HAP-1 (cell line): ENCODE measurements around the gene NCDN.
A peak's percentile ranks its signal among the peaks of the same experiment; 100 is the strongest.

Source experiments
- DNase-seq, 2 experiments: peaks; one replicate each; pipeline ENCODE4 v3.0.0-alpha.2; 2016 to 2020; ENCODE audit warnings: low spot score in 2 of 2
- H3K27me3 ChIP-seq: fragments of 250-450 bp; sonication (Bioruptor Pico); 2 replicates; pipeline ENCODE4 v1.5.1; 2020; ENCODE audit warnings: low read depth, mild to moderate bottlenecking, moderate library complexity
- H3K36me3 ChIP-seq: fragments of 250-450 bp; sonication (Bioruptor Pico); replicated peaks from 2 replicates; pipeline ENCODE4 v1.5.1; 2020; ENCODE audit warnings: mild to moderate bottlenecking
- H3K4me1 ChIP-seq: fragments of 250-450 bp; sonication (Bioruptor Pico); 2 replicates; pipeline ENCODE4 v1.5.1; 2020; ENCODE audit warnings: mild to moderate bottlenecking
- H3K4me3 ChIP-seq: fragments of 250-450 bp; sonication (Bioruptor Pico); 2 replicates; pipeline ENCODE4 v1.5.1; 2020; ENCODE audit warnings: mild to moderate bottlenecking, moderate library complexity
- H3K9me3 ChIP-seq: fragments of 250-450 bp; sonication (Bioruptor Pico); 2 replicates; pipeline ENCODE4 v1.5.1; 2020; ENCODE audit warnings: mild to moderate bottlenecking, moderate library complexity
- in situ Hi-C: fragments of 300-500 bp; cut with MboI; formaldehyde crosslinking; loops from 3 replicates; pipeline ENCODE4 v1.14.3; 2020; ENCODE audit warnings: low sequenced_read_pairs, inconsistent platforms, mixed read lengths

NCDN gene

DNA sequence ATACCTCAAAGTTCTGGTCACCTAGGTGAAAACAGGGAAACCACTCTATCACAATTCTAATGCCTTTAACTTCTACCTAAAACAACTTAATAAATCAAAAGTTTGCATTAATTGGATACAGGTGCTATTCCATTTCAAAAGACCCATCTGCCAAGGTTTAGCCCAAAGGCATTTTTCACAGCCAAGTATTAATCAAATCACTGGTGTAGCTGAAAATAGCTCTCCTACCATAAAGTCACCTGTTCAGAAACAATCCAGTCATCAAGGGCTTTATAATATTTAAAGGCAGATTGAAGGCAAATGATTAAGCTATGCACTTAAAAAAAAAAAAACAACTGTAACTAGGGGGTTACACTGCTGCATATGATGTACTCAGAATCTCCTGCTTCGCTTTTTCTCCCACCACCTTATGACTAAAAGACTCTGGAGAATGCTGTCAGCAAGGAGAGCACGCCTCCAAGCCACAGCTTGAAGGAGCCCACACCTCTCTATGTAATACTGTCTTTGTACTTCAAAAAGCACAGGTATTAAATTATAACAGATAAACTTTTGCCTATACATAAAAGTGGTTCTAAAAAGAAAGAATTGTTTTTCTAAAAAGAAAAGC, 20.9 kb upstream of the NCDN start:
- H3K27me3 ChIP-seq: no peaks in the 10 kb centered on the region
- peaks cover 13% of the 10 kb centered on the region for H3K36me3 ChIP-seq
- in situ Hi-C loops: no loop called here
- no peak overlapping the region for H3K4me3 ChIP-seq
- H3K4me1 ChIP-seq: no peaks in the 10 kb centered on the region
- DNase-seq: no peak
- no peaks in the 10 kb centered on the region; the same call in 1 of the 2 replicates for H3K9me3 ChIP-seq

DNA sequence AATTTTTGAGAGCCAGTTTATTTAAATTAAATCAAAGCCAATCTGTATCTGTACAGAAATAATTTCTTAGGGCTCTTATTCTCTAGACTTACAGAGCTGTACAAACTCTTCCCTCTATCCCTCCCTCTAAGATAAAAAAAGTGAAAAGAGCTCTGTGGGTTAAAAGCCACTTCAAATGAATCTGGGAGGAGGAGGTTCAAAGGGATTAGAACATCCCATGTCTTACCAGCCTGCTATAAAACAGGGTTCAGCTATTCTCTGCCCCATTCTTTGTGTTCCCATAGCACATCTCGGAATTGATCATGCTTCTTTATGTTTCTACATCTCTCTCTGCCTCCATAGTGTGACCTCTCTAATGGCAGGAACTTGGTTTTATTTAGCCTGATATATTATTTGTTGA, 19.8 kb upstream of the NCDN start:
- H3K4me1 ChIP-seq: peaks cover 6% of the 10 kb centered on the region
- in situ Hi-C loops: no loop called here

DNA sequence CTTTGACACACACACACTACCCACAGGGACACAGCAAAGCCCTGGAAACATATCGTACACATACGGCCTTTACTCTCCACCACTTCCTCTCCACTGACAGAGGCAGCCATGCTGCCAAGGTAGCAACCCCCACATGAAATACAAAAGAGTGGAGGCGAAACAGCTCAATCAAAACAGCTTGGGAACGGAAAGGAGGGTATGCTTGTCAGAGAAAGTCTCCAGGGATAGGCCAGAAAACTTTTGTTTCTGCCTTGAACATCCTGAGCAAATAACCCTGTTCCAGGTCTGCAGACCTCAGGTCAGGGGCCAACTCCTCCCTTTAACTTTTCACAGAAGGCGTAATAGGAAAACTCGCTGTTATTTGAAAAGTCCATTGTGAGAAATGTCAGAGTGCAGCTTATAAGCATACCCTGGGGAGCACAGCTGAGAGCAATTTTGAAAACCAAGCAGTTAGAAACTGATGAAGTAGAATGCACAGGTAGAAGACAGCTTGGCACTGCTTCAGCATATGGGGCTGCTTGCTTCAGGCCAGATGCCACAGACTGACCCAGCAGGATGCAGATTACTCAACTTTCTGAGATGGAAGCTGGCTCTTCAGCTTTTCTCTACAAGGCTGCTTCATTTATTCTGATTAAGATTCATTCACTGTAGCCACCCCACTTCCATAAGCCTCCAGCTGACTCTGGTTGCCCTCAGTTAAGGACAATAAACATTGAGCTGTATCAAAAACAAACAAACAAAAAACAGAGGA, 18.4 kb upstream of the NCDN start:
- H3K9me3 ChIP-seq: no peaks in the 10 kb centered on the region
- no peaks in the 10 kb centered on the region for H3K27me3 ChIP-seq
- DNase-seq: no peak
- H3K4me1 ChIP-seq: peaks cover 11% of the 10 kb centered on the region
- H3K36me3 ChIP-seq: peaks cover 11% of the 10 kb centered on the region
- H3K4me3 ChIP-seq: no peak overlapping the region
- in situ Hi-C loops: no loop called here

More for the DNA sequence above, 19.8 kb upstream of the NCDN start:
- H3K36me3 ChIP-seq: peaks cover 15% of the 10 kb centered on the region
- no peaks in the 10 kb centered on the region for H3K27me3 ChIP-seq
- H3K4me3 ChIP-seq: no peak overlapping the region
- H3K9me3 ChIP-seq: no peaks in the 10 kb centered on the region
- no peak for DNase-seq

DNA sequence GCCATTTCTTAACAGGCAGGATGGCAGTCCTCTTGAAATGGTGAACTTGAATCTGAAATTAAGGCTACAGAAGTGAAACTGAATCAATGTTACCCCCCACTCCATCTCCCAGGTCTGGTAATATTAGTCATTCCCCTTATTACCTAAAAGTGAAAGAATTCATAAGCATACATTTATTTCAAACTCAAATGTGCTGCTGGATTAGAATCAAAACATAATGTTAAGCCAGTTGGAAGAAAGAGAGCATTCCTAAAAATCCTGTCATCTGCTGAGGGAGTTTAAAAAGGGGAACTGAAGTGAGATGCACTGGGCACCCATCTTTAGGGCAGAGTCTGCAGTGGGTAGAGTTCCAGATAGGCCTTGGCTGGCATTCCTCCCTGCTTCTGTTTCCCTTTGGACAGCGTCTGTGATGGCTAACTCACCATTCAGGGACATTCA, 17.8 kb upstream of the NCDN start:
- no peak overlapping the region for H3K4me3 ChIP-seq
- H3K9me3 ChIP-seq: no peaks in the 10 kb centered on the region
- in situ Hi-C loops: no loop called here
- no peak for DNase-seq
- H3K36me3 ChIP-seq: peaks cover 11% of the 10 kb centered on the region
- H3K27me3 ChIP-seq: no peaks in the 10 kb centered on the region
- H3K4me1 ChIP-seq: peaks cover 11% of the 10 kb centered on the region

DNA sequence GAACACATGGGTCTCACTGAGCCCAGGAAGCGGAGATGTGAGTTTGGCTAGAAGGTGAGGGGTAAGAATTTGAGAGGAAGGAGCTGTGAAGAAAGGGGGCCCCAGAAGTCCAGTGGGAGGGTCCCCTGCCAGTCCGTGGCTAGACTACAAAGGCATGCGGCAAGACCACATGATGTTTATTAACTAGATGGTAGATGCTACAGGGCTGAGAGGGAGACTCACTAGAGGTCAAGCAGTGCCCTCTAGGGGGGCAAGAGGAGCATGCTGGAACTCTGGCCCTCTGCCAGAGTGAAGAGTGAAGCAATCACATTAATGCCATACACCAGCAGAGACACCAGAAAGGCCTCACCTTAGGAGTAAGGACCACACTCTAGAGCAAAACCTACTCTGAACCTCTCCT, 12.6 kb upstream of the NCDN start:
- H3K9me3 ChIP-seq: no peaks in the 10 kb centered on the region
- H3K27me3 ChIP-seq: no peaks in the 10 kb centered on the region
- H3K4me1 ChIP-seq: peaks cover 11% of the 10 kb centered on the region
- H3K4me3 ChIP-seq: no peak overlapping the region
- peaks cover 41% of the 10 kb centered on the region for H3K36me3 ChIP-seq
- in situ Hi-C loops: no loop called here
- DNase-seq: peak; percentile 32 to 61

DNA sequence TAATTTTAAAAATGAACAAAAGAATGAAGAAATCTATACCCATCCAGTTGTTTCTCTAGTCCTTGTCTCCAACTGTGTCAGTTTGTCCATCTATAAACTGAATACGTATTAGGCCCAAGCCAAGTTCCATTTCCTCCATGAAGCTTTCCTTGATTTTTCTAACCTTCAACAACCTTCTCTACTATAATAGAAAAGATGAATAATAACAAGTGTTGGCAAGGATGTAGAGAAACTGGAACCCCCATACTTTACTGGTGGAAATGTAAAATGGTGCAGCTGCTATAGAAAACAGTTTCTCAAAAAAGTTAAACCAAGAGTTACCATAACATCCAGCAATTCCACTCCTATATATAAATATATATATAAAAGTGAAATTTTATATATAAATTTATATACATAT, 11.0 kb upstream of the NCDN start:
- DNase-seq: no peak
- H3K4me1 ChIP-seq: peaks cover 11% of the 10 kb centered on the region
- in situ Hi-C loops: no loop called here
- H3K27me3 ChIP-seq: no peaks in the 10 kb centered on the region
- H3K9me3 ChIP-seq: no peaks in the 10 kb centered on the region
- no peak overlapping the region for H3K4me3 ChIP-seq
- H3K36me3 ChIP-seq: peaks cover 43% of the 10 kb centered on the region

DNA sequence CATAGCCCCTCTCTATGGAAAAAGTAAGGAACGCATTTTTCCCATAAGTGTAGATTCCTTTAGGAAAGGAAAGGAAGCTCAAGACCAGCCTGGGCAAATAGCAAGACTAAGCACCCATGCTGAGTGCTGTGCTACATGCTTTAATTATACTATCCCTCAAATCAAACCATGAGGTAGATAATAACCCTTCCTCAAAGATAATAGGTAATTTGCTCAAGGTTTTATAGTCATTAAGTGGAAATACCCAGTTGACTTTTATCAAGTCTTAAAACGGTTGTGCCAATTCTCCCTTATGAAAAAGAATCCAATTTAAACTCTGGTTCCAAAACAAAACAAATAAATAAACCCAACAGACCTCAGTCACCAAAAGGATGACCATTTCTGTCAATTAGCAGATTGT, 3.7 kb upstream of the NCDN start:
- Histone ChIP-seq H3K36me3 (peaks cover 33% of the 10 kb centered on the region), H3K27me3 (no peaks in the 10 kb centered on the region), H3K4me1 (peaks cover 31% of the 10 kb centered on the region), H3K9me3 (no peaks in the 10 kb centered on the region), H3K4me3 (no peak overlapping the region)
- in situ Hi-C loops: no loop called here
- no peak for DNase-seq

DNA sequence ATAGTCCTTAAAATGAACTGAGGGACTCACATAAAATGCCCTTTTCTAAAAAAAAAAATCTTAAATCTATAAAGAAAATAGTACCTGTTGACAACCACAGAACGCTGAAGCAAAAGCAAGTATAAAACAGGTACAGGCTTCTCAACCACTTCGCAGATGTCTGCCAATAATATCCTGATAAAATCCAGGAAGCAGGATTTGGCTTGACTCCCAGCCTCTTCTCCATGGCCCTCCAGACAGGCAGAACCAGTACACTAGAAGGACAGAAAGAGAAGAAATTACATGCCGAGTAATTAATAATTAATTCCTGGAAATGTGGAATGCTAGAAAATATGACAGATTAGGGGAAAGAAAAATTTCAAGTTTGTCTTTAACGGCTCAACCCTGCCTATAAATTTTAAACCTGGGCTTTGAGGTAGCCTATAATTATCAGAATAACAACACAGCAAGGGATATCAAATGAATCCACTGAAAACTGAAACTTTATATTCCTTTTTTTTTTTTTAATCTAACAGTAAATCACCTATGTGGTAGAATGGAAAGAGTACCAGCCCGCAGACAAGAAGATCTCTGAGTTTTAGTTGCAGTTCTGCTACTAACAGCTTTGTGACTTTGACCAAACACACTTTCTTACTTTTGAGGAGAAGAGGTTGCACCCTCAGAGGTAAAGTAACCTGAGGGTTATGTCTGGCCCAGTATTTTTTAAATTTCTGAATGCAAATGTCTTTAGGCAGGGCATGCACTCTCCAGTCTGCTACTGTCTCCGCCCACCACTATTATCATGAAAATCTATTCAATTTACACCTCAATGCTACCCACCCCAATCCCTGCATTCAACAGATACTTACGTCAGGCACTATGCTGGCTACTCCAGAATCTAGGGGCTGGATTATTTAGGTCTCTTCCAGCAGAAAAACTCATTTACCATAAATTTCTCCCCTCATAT, 3.1 kb upstream of the NCDN start:
- Histone ChIP-seq H3K36me3 (peaks cover 28% of the 10 kb centered on the region), H3K27me3 (no peaks in the 10 kb centered on the region), H3K4me1 (peaks cover 31% of the 10 kb centered on the region), H3K9me3 (no peaks in the 10 kb centered on the region), H3K4me3 (peak overlapping the region; percentile 98)
- DNase-seq: peak; percentile 75 to 98
- in situ Hi-C loops: no loop called here

DNA sequence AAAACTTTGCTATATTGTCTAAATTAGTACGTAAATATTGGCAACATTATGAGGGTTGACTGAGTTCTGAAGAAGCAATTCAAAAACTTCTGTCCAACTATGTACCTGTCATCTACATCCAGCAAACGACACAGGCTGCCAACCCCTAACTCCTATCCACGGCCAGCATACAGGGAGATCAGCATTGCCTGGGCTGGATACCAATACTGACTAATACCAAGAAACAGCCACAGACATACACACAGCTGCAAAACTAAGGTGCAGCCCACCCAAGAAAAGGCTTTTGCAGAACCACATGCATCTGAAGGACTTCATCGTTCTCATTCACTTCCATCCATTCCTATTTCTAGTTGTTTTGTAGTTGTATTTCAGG, 2.4 kb upstream of the NCDN start:
- Histone ChIP-seq H3K27me3 (no peaks in the 10 kb centered on the region), H3K36me3 (peaks cover 22% of the 10 kb centered on the region), H3K4me3 (peak overlapping the region; percentile 98), H3K4me1 (peaks cover 31% of the 10 kb centered on the region), H3K9me3 (no peaks in the 10 kb centered on the region)
- in situ Hi-C loops: no loop called here
- peak in 1 of 2 experiments; percentile 62 for DNase-seq

DNA sequence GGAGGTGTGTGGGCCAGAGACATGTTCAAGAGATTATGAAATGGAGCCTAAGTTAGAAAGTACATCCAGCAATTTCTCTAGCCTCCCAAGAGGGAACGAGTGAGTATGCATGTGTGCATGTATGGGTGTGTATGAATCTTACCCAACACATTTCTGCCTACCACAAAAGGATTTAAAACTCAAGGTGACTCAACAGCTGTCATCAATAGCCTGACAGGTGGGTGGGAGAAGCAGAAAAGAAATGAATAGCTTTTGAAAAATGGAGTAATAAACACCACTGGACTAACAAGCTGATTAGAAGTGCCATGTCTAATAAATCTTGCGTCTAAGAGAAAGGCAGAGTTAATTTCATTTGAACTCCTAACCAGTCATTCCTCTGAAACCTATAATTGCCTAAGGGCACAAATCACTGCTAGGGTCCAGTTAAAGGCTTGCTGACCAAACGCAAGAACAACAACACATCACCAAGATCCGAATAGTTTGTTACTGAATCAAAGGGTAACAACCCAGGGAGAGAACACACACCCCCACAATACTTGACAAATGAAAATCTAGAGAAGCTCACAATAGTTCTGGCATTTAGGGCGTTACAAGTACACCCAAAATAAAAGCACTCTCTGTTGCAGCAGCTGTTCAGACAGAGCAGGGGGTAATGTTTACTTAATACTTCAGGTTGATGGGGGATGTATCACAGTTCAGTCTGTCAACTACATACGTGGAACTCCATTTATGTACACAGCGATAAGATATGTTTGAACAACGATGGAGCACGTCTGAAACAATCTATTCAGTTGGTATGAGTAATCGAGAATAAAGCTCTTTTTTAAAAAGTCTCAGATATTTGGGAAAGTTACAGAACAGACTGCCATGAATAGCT, 1.8 kb upstream of the NCDN start:
- H3K9me3 ChIP-seq: no peaks in the 10 kb centered on the region
- no peaks in the 10 kb centered on the region for H3K27me3 ChIP-seq
- peaks cover 23% of the 10 kb centered on the region for H3K36me3 ChIP-seq
- peak in 1 of 2 experiments; percentile 31 for DNase-seq
- peak overlapping the region; percentile 98 for H3K4me3 ChIP-seq
- H3K4me1 ChIP-seq: peaks cover 31% of the 10 kb centered on the region
- in situ Hi-C loops: no loop called here

DNA sequence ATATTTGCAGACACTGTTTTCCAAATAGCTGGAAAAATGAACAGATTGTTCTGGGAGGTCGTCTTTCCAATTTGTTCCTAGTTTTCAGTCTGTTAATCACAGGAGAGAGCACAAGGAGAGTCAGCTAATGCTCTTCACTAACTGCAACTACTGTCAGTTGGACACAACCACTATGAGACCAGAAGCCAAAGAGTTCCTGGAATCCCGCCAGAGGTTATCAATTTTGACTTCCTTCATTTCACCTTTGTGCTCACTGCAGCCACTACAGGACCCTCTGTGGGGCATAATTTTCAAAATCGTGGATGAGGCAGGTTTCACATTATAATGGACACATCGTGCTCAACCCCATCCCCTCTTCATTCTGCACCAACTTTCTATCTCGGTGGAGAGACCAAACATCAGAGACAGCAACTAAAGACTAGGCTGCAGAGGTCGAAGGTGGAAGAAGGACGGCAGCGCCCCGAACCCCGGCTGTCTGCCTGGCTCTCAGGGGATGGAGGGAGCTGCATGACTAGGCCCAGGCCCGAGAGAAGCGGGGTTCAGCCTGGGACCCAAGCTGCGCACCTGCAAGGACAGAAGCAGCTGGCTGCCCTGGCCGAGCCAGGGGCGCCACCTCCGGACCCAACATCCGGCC, 998 bp upstream of the NCDN start:
- DNase-seq: no peak
- no peaks in the 10 kb centered on the region for H3K9me3 ChIP-seq
- in situ Hi-C loops: no loop called here
- peaks cover 18% of the 10 kb centered on the region for H3K36me3 ChIP-seq
- H3K4me1 ChIP-seq: peaks cover 31% of the 10 kb centered on the region
- H3K27me3 ChIP-seq: no peaks in the 10 kb centered on the region
- H3K4me3 ChIP-seq: peak overlapping the region; percentile 98

DNA sequence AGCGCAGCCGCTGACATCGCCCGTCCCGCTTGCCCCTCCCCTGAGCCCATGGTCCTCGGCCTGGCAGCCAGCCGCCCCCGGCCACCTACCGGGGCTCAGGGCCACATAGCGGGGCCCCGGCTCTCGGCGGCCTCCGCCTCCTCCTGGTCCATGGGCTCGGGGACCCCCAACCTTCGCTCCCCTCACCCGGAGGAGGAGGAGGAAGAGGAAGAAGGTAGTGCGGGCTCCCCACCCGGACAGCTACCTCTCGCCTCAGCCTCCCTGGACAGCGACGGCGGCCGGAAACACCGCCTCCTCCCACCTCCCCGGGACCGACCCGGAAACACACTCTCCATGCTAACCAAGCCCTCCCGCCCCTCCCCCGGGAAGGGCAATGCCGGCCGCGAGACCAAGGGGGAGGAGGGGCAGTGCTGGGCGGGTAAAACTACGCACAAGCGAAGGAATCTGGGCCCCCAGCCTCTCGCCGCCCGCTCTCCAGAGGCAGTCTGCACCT, 435 bp upstream of the NCDN start, which contains the start of gene KIAA0319L:
TSS of gene KIAA0319L (minus strand) at position 286 of the 493 bp plus-strand sequence. CDS start 2,912 bp downstream, outside the sequence.
- in situ Hi-C loops: no loop called here
- DNase-seq: peak; percentile 86 to 92
- Histone ChIP-seq H3K27me3 (no peaks in the 10 kb centered on the region), H3K4me1 (peaks cover 31% of the 10 kb centered on the region), H3K4me3 (peak within 1 kb of the TSS; percentile 98), H3K36me3 (peaks cover 18% of the 10 kb centered on the region), H3K9me3 (no peaks in the 10 kb centered on the region)
